GM21825 (cell line): ENCODE measurements around the gene ASIC4.

Experiments
- ATAC-seq: cut with Tn5 transposase; IDR thresholded peaks from one replicate; pipeline ENCODE4 v1.9.1; 2021; ENCODE audit warnings: mild to moderate bottlenecking, moderate library complexity; ENCODE audit not compliant: unreplicated experiment

The ASIC4 gene

GRCh38 chr2:219496825-219497494 lies 17.3 kb upstream of the ASIC4 start:
- ATAC-seq = no peak

- no peak for ATAC-seq
Observed at GRCh38 chr2:219497495-219498279, 16.6 kb upstream of the ASIC4 start.

- ATAC-seq = peak; percentile 93
Observed at GRCh38 chr2:219498280-219499057, 15.8 kb upstream of the ASIC4 start, which contains the start of gene GMPPA. TSS of gene GMPPA (plus strand) at chr2:219498891. CDS start at chr2:219499976, 1,085 bp downstream.

GRCh38 chr2:219499058-219499307 lies 15.3 kb upstream of the ASIC4 start:
- no peak for ATAC-seq

- ATAC-seq = no peak
Observed at GRCh38 chr2:219499555-219499954, 14.7 kb upstream of the ASIC4 start.

GRCh38 chr2:219500135-219500534 lies 14.1 kb upstream of the ASIC4 start:
- no peak for ATAC-seq

GRCh38 chr2:219501849-219502248 lies 12.4 kb upstream of the ASIC4 start:
- no peak for ATAC-seq

GRCh38 chr2:219502618-219503017 lies 11.7 kb upstream of the ASIC4 start:
- ATAC-seq = no peak

GRCh38 chr2:219505585-219505984 lies 8.7 kb upstream of the ASIC4 start:
- no peak for ATAC-seq

GRCh38 chr2:219506153-219506801 lies 8.0 kb upstream of the ASIC4 start:
- ATAC-seq = no peak

GRCh38 chr2:219506802-219507526 lies 7.3 kb upstream of the ASIC4 start:
- ATAC-seq = no peak

- ATAC-seq = no peak
Observed at GRCh38 chr2:219507581-219508443, 6.5 kb upstream of the ASIC4 start.

GRCh38 chr2:219508444-219508734 lies 5.9 kb upstream of the ASIC4 start:
- no peak for ATAC-seq

- no peak for ATAC-seq
Observed at GRCh38 chr2:219508971-219509779, 5.1 kb upstream of the ASIC4 start.

- no peak for ATAC-seq
Observed at GRCh38 chr2:219509780-219510511, 4.3 kb upstream of the ASIC4 start.

- ATAC-seq = no peak
Observed at GRCh38 chr2:219510512-219511135, 3.7 kb upstream of the ASIC4 start.

- ATAC-seq = no peak
Observed at GRCh38 chr2:219511547-219512325, 2.5 kb upstream of the ASIC4 start.
